Measurements from ENCODE around the gene SSU72.

- TF ChIP-seq CTCF (IDR thresholded peaks at IDR 0.05), result no peak
- TF ChIP-seq POLR2AphosphoS5 (IDR thresholded peaks at IDR 0.05; ENCODE audit: low read depth, low read length), result no peak
Observed at GRCh38 chr1:1548591-1548990, 26.1 kb downstream of the SSU72 start.

All from Panc1 (cell line).